GM12873 (cell line): ENCODE results near the gene SLC18A3.

Experiments
- TF ChIP-seq, protein P1 (sequence below): IDR thresholded peaks from 2 replicates; pipeline ENCODE4 v1.5.1; 2012; ENCODE audit warnings: low read depth, mild to moderate bottlenecking, moderate library complexity, low read length, control low read depth; ENCODE audit not compliant: insufficient read depth; ENCODE audit errors: missing control alignments

Gene SLC18A3

DNA sequence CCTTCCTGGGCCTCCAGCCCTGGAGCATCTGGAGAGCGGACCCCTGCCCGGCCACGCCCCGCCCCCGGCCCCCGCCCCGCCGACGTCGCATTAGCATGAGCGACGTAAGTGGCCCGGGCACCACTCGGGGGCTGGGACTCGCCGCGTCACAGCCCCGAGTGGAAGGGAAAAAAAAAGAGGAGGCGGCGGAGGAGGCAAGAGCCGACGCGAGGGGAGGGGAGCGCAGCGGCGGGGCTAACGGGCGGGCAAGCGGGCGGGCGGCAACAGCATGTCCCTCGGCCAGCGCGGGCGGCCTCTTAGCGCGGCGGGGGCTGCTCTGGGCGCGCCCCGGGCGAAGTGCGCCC lies at the start of gene SLC18A3:
Gene SLC18A3 (plus strand): TSS at position 197 of the 344 bp plus-strand sequence. CDS start 431 bp downstream, outside the sequence.
- TF ChIP-seq, protein P1, sequence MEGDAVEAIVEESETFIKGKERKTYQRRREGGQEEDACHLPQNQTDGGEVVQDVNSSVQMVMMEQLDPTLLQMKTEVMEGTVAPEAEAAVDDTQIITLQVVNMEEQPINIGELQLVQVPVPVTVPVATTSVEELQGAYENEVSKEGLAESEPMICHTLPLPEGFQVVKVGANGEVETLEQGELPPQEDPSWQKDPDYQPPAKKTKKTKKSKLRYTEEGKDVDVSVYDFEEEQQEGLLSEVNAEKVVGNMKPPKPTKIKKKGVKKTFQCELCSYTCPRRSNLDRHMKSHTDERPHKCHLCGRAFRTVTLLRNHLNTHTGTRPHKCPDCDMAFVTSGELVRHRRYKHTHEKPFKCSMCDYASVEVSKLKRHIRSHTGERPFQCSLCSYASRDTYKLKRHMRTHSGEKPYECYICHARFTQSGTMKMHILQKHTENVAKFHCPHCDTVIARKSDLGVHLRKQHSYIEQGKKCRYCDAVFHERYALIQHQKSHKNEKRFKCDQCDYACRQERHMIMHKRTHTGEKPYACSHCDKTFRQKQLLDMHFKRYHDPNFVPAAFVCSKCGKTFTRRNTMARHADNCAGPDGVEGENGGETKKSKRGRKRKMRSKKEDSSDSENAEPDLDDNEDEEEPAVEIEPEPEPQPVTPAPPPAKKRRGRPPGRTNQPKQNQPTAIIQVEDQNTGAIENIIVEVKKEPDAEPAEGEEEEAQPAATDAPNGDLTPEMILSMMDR, result no peak

DNA sequence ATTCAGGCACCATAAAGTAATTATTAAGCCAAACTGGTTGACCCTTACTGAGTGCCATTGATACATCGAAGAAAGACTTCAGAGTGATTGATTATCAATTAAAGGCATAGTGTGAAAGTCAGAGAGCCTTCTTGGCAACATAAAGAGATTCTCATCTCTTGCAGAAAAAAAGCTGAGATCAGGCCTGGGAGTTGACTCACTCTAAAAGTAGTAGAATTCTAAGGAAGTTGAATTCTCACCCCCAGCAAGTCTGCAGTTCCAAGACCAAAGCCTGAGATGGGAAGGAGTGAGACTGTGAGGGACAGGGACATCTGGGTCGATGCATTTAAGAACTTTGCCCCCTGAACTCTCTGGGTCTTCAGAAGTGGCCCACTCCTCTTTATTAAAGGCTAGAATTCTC lies 49.6 kb upstream of the SLC18A3 start:
- TF ChIP-seq, protein P1, result no peak

DNA sequence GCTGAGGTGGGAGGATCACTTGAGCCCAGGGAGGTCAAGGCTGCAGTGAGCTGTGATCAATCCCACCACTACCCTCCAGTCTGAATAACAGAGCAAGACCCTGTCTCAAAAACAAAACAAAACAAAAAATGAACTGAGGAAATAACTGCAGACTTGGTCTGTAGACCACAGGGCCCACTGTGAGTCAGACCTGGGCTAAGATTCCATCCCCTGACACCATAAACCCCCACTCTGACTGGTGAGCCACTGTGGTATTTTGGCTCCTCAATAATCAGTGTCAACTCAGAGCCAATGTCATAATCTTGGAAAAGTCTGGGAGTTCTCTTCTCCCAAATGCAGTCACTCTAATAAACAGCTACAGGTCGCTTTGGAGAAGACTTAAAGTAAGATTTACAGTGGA lies 47.2 kb upstream of the SLC18A3 start:
- TF ChIP-seq, protein P1, result no peak

DNA sequence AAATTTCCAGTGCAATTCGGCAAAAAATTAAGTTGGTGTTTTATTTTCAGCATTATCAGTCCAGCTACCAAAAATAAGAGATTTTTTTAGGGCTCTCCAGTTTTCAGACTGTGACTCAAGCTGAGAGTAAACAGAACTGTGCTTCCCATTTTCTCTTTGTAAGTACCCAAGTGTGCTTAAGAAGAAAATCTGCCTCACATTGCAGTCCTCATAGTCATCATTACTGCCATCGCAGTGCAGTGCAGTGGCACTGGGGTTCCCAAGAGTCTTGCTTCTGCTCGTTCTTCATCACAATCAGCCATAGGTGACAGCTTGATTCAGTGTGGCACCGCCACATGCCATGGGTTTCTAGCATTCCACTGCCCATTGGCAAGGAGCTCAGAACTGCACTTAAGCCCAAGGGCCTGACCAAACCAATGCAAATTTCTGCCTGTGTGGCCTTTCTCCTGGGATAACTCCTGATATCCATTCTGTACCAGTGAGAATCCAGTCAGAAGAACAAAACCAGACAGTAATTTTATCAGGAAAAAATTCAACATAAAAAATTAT lies 45.6 kb upstream of the SLC18A3 start:
- TF ChIP-seq, protein P1, result no peak

DNA sequence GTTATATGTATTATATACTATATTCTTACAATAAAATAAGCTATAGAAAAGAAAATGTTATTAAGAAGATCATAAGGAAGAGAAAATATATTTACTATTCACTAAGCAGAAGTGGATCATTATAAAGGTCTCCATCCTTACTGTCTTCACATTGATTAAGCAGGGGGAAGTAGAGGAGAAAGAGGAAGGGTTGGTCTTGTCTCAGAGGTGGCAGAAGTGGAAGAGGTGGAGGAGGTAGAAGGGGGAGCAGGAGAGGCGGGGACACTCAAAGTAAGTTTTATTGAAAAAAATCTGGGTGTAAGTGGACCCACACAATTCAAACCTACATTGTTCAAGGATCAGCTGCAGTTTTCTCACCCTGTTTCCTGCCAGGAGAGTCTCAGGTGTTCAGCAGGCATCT lies 42.3 kb upstream of the SLC18A3 start:
- TF ChIP-seq, protein P1, result no peak

DNA sequence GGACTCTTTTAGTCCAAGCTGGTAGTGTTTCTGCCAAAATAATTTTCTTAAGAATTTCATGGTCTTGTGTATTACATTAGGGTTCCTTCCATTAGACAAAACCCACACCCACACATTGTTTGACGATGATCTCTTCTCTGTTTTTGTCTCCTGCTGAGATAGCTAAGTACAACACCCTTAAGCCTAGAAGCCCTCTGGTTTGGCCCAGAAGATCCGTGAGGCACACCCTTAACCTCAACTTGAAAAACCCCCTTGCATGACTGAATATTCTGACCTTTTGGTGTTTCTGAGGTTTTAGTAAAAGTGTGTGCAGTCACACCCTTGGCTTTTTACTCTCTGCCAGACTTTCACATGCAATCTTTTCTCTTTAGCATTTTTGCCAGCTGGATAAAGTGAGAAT lies 41.9 kb upstream of the SLC18A3 start:
- TF ChIP-seq, protein P1, result no peak

DNA sequence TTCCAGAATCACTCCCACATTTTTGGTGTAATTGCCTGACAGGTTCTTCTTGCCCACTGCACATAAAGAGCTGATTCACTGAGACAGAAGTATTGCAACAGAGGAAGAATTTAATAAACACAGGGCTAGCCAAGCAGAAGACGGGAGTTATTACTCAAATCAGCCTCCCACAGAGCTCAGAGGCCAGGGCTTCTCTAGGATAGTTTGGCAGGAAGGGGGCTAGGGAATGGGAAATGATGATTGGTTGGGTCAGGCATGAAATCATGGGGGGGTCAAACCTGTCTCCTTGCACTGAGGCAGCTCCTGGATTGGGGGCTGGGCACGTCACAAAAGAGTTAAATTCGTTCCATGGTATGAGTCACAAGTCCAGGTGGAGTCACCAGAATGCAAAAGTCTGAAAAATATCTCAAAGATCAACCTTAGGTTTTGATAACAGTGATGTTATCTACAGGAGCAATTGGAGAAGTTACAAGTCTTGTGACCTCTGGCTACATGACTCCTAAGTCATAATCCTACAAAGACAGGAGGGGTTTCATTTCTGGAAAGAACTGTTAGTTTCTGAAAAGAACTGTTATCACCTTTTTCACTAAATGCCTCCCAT lies 41.0 kb upstream of the SLC18A3 start:
- TF ChIP-seq, protein P1, result no peak
